MM.1S (cell line): ENCODE measurements around the gene RAB11FIP4.

Experiments
- DNase-seq: peaks from one replicate; pipeline ENCODE4 v3.0.0-alpha.2; 2015
- H2AFZ ChIP-seq: fragments of 300-600 bp; sonication (generic); 2 replicates; pipeline ENCODE4 v1.6.0; 2016; ENCODE audit warnings: antibody characterized with exemption, low read length
- H3F3A ChIP-seq: fragments of 300-600 bp; sonication (generic); 2 replicates; pipeline ENCODE4 v1.6.1; 2016; ENCODE audit warnings: mild to moderate bottlenecking, antibody characterized with exemption, low read length, moderate library complexity, mixed read lengths; ENCODE audit not compliant: insufficient read depth
- H3K27ac ChIP-seq: fragments of 300-600 bp; sonication (generic); 2 replicates; pipeline ENCODE4 v1.5.1; 2016; ENCODE audit warnings: mild to moderate bottlenecking, low read length
- H3K27me3 ChIP-seq: fragments of 300-600 bp; sonication (generic); replicated peaks from 2 replicates; pipeline ENCODE4 v1.6.0; 2016; ENCODE audit warnings: low read length; ENCODE audit not compliant: insufficient read depth
- H3K36me3 ChIP-seq: fragments of 300-600 bp; sonication (generic); replicated peaks from 2 replicates; pipeline ENCODE4 v1.6.1; 2016; ENCODE audit warnings: mild to moderate bottlenecking, low read length, mixed read lengths; ENCODE audit not compliant: insufficient read depth
- H3K4me1 ChIP-seq: fragments of 300-600 bp; sonication (generic); 2 replicates; pipeline ENCODE4 v1.6.1; 2016; ENCODE audit warnings: low read length, mixed read lengths
- H3K4me2 ChIP-seq: fragments of 300-600 bp; sonication (generic); 2 replicates; pipeline ENCODE4 v1.6.0; 2016; ENCODE audit warnings: low read depth, low read length
- H3K4me3 ChIP-seq: fragments of 300-600 bp; sonication (generic); 2 replicates; pipeline ENCODE4 v1.5.1; 2016; ENCODE audit warnings: low read length, mixed read lengths
- H3K79me2 ChIP-seq: fragments of 300-600 bp; sonication (generic); 2 replicates; pipeline ENCODE4 v1.6.1; 2016; ENCODE audit warnings: mixed run types, low read length, mixed read lengths
- H3K9ac ChIP-seq: fragments of 300-600 bp; sonication (generic); 2 replicates; pipeline ENCODE4 v1.6.1; 2016; ENCODE audit warnings: low read length, mixed read lengths
- H3K9me2 ChIP-seq: fragments of 300-600 bp; sonication (generic); replicated peaks from 2 replicates; pipeline ENCODE4 v1.6.1; 2016; ENCODE audit warnings: mild to moderate bottlenecking, low read length, mixed read lengths; ENCODE audit not compliant: insufficient read depth
- H3K9me3 ChIP-seq: fragments of 300-600 bp; sonication (generic); replicated peaks from 2 replicates; pipeline ENCODE4 v1.6.1; 2016; ENCODE audit warnings: mild to moderate bottlenecking, low read length, mixed read lengths; ENCODE audit not compliant: insufficient read depth
- H4K20me1 ChIP-seq: fragments of 300-600 bp; sonication (generic); 2 replicates; pipeline ENCODE4 v1.6.1; 2016; ENCODE audit warnings: mild to moderate bottlenecking, low read length, moderate library complexity, mixed read lengths; ENCODE audit not compliant: insufficient read depth
- EZH2 ChIP-seq: fragments of 300-600 bp; sonication (generic); optimal IDR thresholded peaks from 2 replicates; pipeline ENCODE3; 2017; ENCODE audit warnings: low read depth, mild to moderate bottlenecking, antibody characterized with exemption, low read length, mixed read lengths
- EZH2phosphoT487 ChIP-seq: fragments of 300-600 bp; sonication (generic); IDR thresholded peaks from 2 replicates; pipeline ENCODE4 v1.6.1; 2018; ENCODE audit warnings: antibody characterized with exemption, low read length
- TF ChIP-seq, protein P1 (sequence below): fragments of 300-600 bp; sonication (generic); IDR thresholded peaks from 2 replicates; pipeline ENCODE4 v1.5.1; 2016; ENCODE audit warnings: antibody characterized with exemption, low read length, mixed read lengths

Gene RAB11FIP4

DNA sequence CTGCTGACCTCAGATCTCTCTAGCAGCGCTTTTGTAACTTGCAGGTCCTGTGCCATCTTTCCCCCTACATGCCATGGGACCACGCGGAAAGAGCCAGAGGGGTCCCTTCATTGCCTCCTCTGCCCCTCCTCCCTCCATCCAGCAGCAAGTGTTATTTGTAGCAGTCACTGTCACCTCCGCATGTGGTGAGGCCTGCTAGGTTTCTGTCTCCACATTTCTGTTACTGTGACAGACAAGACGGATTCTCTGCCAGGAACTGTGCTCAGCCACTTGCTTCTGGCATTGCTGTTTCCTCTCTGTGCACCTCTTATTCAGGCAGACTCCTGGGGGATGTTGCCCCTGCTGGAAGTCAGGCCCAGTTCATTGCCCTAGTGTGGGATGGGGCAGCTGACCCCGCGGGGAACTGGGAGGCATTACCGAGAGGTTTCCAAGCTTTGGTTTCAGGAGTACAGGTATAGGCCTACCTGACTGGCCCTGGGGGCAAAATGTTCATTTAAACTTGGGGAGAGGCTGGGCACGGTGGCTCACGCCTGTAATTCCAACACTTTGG, 61.2 kb downstream of the RAB11FIP4 start:
- TF ChIP-seq EZH2: no peak
- TF ChIP-seq EZH2phosphoT487: no peak
- Histone ChIP-seq H3K4me3 (no peak overlapping the region), H3K4me1 (no peaks in the 10 kb centered on the region), H3K9me3 (no peaks in the 10 kb centered on the region), H3K27ac (no peak overlapping the region), H2AFZ (no peak overlapping the region), H3K9ac (no peak overlapping the region), H4K20me1 (no peaks in the 10 kb centered on the region), H3K9me2 (no peaks in the 10 kb centered on the region), H3K27me3 (no peaks in the 10 kb centered on the region), H3K79me2 (no peaks in the 10 kb centered on the region), H3K36me3 (no peaks in the 10 kb centered on the region), H3K4me2 (no peak overlapping the region), H3F3A (no peaks in the 10 kb centered on the region)
- DNase-seq: no peak

DNA sequence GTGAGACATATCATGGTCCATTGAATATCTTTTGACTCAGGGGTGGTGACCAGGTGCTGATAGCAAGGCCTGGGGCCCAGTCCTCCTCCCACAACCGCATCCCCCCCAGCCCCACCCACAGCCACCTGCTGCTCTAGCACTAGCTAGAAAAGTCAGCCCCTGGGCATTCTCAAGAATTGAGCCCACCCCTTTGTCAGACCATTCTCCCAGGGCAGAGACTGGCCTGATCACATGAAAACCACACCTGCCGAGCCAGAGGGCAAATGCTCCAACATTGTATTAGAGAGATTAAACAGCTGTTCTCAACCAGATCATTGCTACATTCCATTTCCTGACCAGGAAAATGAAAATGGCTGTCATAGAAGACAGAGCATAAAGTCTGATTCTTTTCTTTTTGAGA, 62.4 kb downstream of the RAB11FIP4 start:
- no peak overlapping the region for H3K4me3 ChIP-seq
- H3F3A ChIP-seq: no peaks in the 10 kb centered on the region
- H3K9me2 ChIP-seq: no peaks in the 10 kb centered on the region
- no peak overlapping the region for H3K27ac ChIP-seq
- no peaks in the 10 kb centered on the region for H3K79me2 ChIP-seq
- no peak for DNase-seq
- no peak overlapping the region for H3K4me2 ChIP-seq
- H3K27me3 ChIP-seq: no peaks in the 10 kb centered on the region
- TF ChIP-seq, protein P1, sequence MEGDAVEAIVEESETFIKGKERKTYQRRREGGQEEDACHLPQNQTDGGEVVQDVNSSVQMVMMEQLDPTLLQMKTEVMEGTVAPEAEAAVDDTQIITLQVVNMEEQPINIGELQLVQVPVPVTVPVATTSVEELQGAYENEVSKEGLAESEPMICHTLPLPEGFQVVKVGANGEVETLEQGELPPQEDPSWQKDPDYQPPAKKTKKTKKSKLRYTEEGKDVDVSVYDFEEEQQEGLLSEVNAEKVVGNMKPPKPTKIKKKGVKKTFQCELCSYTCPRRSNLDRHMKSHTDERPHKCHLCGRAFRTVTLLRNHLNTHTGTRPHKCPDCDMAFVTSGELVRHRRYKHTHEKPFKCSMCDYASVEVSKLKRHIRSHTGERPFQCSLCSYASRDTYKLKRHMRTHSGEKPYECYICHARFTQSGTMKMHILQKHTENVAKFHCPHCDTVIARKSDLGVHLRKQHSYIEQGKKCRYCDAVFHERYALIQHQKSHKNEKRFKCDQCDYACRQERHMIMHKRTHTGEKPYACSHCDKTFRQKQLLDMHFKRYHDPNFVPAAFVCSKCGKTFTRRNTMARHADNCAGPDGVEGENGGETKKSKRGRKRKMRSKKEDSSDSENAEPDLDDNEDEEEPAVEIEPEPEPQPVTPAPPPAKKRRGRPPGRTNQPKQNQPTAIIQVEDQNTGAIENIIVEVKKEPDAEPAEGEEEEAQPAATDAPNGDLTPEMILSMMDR: no peak
- no peak for TF ChIP-seq EZH2phosphoT487
- TF ChIP-seq EZH2: no peak
- no peak overlapping the region for H3K9ac ChIP-seq
- no peaks in the 10 kb centered on the region for H3K9me3 ChIP-seq
- H3K4me1 ChIP-seq: no peaks in the 10 kb centered on the region
- H3K36me3 ChIP-seq: no peaks in the 10 kb centered on the region
- no peaks in the 10 kb centered on the region for H4K20me1 ChIP-seq
- no peak overlapping the region for H2AFZ ChIP-seq

DNA sequence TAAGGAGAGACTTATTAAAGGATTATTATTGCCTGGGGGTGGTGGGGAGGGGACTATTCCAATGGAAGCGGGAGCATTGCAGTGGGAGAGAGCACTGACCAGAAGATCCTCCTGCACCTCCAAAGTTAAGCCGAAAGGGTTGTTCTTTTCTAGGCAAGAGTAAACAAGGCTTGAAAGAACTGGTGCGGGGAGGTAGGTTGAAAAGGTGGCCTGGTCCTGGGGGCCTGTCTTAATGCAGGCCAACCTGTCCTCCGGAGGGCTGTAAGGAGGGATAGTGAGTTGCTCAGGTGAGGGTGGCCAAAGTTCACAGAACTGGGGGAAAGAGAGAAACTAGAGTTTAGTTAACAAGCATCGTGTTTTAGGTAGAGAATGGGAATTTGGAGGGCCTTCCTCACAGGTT, 65.3 kb downstream of the RAB11FIP4 start:
- H3F3A ChIP-seq: no peaks in the 10 kb centered on the region
- H3K4me3 ChIP-seq: no peak overlapping the region
- H3K9ac ChIP-seq: no peak overlapping the region
- H3K9me2 ChIP-seq: no peaks in the 10 kb centered on the region
- H2AFZ ChIP-seq: no peak overlapping the region
- no peaks in the 10 kb centered on the region for H3K79me2 ChIP-seq
- no peaks in the 10 kb centered on the region for H4K20me1 ChIP-seq
- no peaks in the 10 kb centered on the region for H3K27me3 ChIP-seq
- no peak for DNase-seq
- H3K4me2 ChIP-seq: no peak overlapping the region
- TF ChIP-seq, protein P1: no peak
- no peak for TF ChIP-seq EZH2phosphoT487
- no peak for TF ChIP-seq EZH2
- no peak overlapping the region for H3K27ac ChIP-seq
- H3K36me3 ChIP-seq: no peaks in the 10 kb centered on the region
- no peaks in the 10 kb centered on the region for H3K4me1 ChIP-seq
- H3K9me3 ChIP-seq: no peaks in the 10 kb centered on the region

DNA sequence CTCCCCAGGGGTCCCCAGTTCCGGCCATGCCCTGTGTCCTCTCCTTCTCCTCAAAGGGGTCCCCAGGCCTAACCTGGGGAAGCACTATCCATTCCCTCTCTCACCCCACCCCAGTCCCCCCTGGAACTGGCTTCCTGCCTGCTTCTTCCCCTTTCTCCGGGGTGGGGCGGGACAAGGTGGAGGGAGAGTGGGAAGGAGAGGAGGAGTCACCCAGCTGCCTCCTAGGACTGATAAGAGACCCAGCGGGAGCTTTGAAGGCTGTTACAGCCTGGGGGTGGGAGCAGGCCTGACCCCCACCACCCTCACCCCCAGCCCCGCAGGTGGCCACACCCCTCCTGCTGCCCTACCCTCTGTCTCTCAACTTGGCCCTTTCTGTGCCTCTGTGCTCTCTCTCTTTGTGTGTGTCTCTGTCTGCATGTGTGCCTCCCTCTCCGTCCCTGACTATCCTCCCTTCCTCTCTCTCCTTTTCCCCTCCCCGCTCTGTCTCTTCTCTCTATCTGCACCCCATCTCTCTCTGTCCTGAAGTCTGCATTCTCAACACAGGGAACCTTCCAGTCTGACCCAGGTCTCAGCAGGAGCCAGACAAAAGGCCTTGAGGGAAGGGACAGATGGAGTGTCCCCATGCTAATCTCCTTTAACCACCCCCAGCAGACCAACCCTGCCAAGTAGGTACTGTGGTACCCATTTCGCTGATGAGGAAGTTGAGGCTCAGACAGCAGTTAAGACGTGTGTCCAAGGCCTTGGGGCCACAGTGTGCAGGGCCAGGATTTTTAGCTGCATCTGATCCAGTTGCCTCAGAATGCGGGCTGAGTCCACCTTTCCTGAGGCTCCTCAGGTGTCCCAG, 66.1 kb downstream of the RAB11FIP4 start:
- H3K9me2 ChIP-seq: no peaks in the 10 kb centered on the region
- H2AFZ ChIP-seq: no peak overlapping the region
- no peaks in the 10 kb centered on the region for H4K20me1 ChIP-seq
- H3K27me3 ChIP-seq: no peaks in the 10 kb centered on the region
- H3K4me1 ChIP-seq: no peaks in the 10 kb centered on the region
- H3K9me3 ChIP-seq: no peaks in the 10 kb centered on the region
- no peaks in the 10 kb centered on the region for H3K79me2 ChIP-seq
- no peaks in the 10 kb centered on the region for H3F3A ChIP-seq
- H3K9ac ChIP-seq: no peak overlapping the region
- TF ChIP-seq EZH2phosphoT487 (no peak), EZH2 (no peak)
- TF ChIP-seq, protein P1: no peak
- DNase-seq: no peak
- no peak overlapping the region for H3K4me2 ChIP-seq
- H3K4me3 ChIP-seq: no peak overlapping the region
- H3K27ac ChIP-seq: no peak overlapping the region
- no peaks in the 10 kb centered on the region for H3K36me3 ChIP-seq
